Upper lobe of left lung (tissue), 6 donors: ENCODE data around the gene TUFT1. TPM values are rescaled to one million over a fixed set of nuclear protein-coding genes. Genes with fewer than 3 reads are reported as not detected.

Experiments
- ATAC-seq, 2 donors: fragments of 200-7000 bp; cut with Tn5 transposase; one replicate each; pipeline ENCODE4 v1.9.1; 2022; ENCODE audit warnings: mild to moderate bottlenecking in 2 of 2, moderate library complexity in 2 of 2; ENCODE audit not compliant: low FRiP score in 2 of 2
- DNase-seq, 2 donors: peaks; one replicate each; pipeline ENCODE4 v3.0.0-alpha.2; 2019 to 2020
- H3K27ac ChIP-seq, 4 donors: fragments of 200-600 bp; sonication (generic); one replicate each; pipeline ENCODE4 v1.5.1; 2016 to 2019
- H3K27me3 ChIP-seq, 4 donors: fragments of 200-600 bp; sonication (generic); one replicate each; pipeline ENCODE4 v1.5.1; 2017 to 2019
- H3K36me3 ChIP-seq, 4 donors: fragments of 200-600 bp; sonication (generic); one replicate each; pipeline ENCODE4 v1.5.1; 2016 to 2019
- H3K4me1 ChIP-seq, 4 donors: fragments of 200-600 bp; sonication (generic); one replicate each; pipeline ENCODE4 v1.5.1; 2018 to 2019
- H3K4me3 ChIP-seq, 4 donors: fragments of 200-600 bp; sonication (generic); one replicate each; pipeline ENCODE4 v1.5.1; 2017 to 2019; ENCODE audit warnings: mild to moderate bottlenecking in 2 of 4, moderate library complexity in 1 of 4
- H3K9me3 ChIP-seq, 4 donors: fragments of 200-600 bp; sonication (generic); one replicate each; pipeline ENCODE4 v1.5.1; 2018 to 2019
- EP300 ChIP-seq, 4 donors: sonication (generic); formaldehyde crosslinking; IDR thresholded peaks; one replicate each; pipeline ENCODE4 v1.5.1; 2017; ENCODE audit warnings: antibody characterized with exemption in 4 of 4, control low read depth in 2 of 4
- POLR2A ChIP-seq, 4 donors: fragments of 450-650 bp; IDR thresholded peaks; one replicate each; pipeline ENCODE4 v1.5.1; 2016 to 2017; ENCODE audit warnings: antibody characterized with exemption in 4 of 4, mild to moderate bottlenecking in 2 of 4
- POLR2AphosphoS5 ChIP-seq, 2 donors: sonication (generic); formaldehyde crosslinking; IDR thresholded peaks; one replicate each; pipeline ENCODE4 v1.5.1; 2017; ENCODE audit warnings: antibody characterized with exemption in 2 of 2
- WGBS, 2 donors: methylation state at CpG; one replicate each; pipeline ENCODE4 v1.1.5; 2017 to 2018; 5-methylcytosine and 5-hydroxymethylcytosine counted together
- total RNA-seq, 6 donors: library from RNA; depleted of rRNA in 4 of 6; stranded (reverse); fragments of >200 nt in 4 of 6; gene quantifications; one replicate each; pipeline versions ENCODE4 v1.1.0 to v1.2.1, GENCODE V29; 2016 to 2021
- TF ChIP-seq, protein P1 (sequence below), 6 experiments: fragments of 450-650 bp in 4 of 6; fragments of 200-600 bp in 2 of 6; sonication (generic) in 2 of 6; IDR thresholded peaks; one replicate each; pipeline ENCODE4 v1.5.1; 2016 to 2019; ENCODE audit warnings: antibody characterized with exemption in 6 of 6
- donor health status: DM: no; HTN: no; CAD: no; lungs with moderate emphysema.
- donor health status: DM: no; HTN: yes; CAD: no; lungs with severe emphysema.

The TUFT1 gene
- total RNA-seq, 6 donors from 2014 or later, result 9.9 to 18.1 (median 12.5) TPM

DNA sequence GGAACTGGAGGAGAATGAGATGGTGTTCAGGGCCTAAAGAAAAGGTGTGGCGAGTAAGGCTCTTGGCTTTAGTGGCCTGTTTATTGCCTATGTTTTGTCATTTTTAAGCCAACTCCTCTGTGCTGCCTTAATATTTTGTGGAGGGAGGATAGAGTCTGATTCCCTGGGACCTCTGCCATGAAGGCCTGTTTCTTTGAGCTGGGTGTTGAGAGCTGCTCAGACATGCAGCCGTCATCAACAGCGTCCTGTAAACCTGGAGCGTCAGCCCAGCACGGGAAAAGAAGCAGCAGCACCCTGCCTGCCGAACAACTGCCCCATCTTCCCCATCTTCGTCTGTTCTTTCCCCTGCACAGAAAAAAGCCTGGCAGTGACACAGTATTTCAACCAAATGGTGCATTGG is 44.7 kb downstream of the TUFT1 start:
- Histone ChIP-seq H3K27ac (peak overlapping the region in 2 of 4 donors; percentile 3 to 42), H3K9me3 (no peaks in the 10 kb centered on the region), H3K27me3 (no peaks in the 10 kb centered on the region), H3K4me3 (no peak overlapping the region), H3K4me1 (no peaks in the 10 kb centered on the region), H3K36me3 (peaks cover 0 to 16% (median 6%) of the 10 kb centered on the region in 4 donors)
- ATAC-seq (no peak), DNase-seq (no peak)
- TF ChIP-seq POLR2A (IDR thresholded peaks at IDR 0.05) (no peak), POLR2AphosphoS5 (IDR thresholded peaks at IDR 0.05) (no peak)
- WGBS, 2 donors, result 79 to 83% methylated on average over 7 of the region's 7 CpGs

DNA sequence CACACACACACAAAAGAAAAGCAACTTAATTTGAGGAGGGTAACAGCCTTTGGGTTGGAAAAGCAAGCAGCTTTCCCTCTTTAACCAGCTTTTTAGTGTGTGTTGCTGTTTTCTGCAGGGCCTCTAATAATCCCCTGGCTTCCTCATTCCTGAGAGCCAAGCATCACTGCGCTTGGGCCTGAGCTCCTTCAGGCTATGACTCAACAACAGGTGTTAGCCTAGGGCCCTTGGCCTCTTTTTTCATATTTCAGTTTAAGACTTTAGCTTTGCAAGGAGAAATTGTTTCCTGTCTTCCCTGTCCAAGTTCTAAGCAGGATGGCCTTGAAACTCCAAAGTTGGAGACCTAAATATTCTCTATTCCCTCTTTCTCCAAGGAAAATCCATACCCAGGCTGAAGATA is 45.5 kb downstream of the TUFT1 start:
- Histone ChIP-seq H3K27ac (peak overlapping the region; percentile 13 to 45 (median 38)), H3K4me1 (no peaks in the 10 kb centered on the region)
- peak; percentile 72 to 90 for ATAC-seq

DNA sequence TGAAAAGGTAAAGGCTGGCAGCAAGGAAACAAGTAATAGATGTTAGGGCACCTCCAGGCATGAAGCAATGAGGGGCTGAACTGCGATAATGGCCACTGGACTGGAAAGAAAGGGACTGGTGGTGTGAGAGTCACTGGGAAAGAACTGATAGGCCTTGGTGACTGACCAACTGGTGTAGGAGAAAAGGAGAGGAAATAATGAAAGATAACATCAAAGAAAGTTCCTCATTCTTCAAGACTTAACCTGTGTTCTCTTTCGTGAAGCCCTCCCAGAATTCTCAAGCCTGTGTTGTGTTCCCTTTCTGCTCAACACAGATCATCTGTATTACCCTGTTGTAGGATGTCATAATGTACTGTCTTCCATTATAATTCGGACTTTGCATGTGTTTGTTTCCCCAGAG is 50.9 kb downstream of the TUFT1 start:
- Histone ChIP-seq H3K27me3 (no peaks in the 10 kb centered on the region), H3K9me3 (no peaks in the 10 kb centered on the region), H3K36me3 (no peaks in the 10 kb centered on the region), H3K4me3 (no peak overlapping the region), H3K4me1 (peaks cover 0 to 9% (median 2%) of the 10 kb centered on the region in 4 donors), H3K27ac (no peak overlapping the region)
- no peak for DNase-seq
- no peak for ATAC-seq
- TF ChIP-seq POLR2A (IDR thresholded peaks at IDR 0.05), result no peak
- TF ChIP-seq, protein P1, sequence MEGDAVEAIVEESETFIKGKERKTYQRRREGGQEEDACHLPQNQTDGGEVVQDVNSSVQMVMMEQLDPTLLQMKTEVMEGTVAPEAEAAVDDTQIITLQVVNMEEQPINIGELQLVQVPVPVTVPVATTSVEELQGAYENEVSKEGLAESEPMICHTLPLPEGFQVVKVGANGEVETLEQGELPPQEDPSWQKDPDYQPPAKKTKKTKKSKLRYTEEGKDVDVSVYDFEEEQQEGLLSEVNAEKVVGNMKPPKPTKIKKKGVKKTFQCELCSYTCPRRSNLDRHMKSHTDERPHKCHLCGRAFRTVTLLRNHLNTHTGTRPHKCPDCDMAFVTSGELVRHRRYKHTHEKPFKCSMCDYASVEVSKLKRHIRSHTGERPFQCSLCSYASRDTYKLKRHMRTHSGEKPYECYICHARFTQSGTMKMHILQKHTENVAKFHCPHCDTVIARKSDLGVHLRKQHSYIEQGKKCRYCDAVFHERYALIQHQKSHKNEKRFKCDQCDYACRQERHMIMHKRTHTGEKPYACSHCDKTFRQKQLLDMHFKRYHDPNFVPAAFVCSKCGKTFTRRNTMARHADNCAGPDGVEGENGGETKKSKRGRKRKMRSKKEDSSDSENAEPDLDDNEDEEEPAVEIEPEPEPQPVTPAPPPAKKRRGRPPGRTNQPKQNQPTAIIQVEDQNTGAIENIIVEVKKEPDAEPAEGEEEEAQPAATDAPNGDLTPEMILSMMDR (IDR thresholded peaks at IDR 0.05), result no peak
- TF ChIP-seq POLR2AphosphoS5 (IDR thresholded peaks at IDR 0.05), result no peak
- whole genome bisulfite sequencing, 2 donors, result 85 to 88% methylated on average over 3 of the region's 3 CpGs

More for the DNA sequence above, 45.5 kb downstream of the TUFT1 start:
- DNase-seq, result peak in 1 of 2 donors; percentile 58
- Histone ChIP-seq H3K36me3 (peaks cover 0 to 12% (median 5%) of the 10 kb centered on the region in 4 donors), H3K4me3 (no peak overlapping the region), H3K9me3 (no peaks in the 10 kb centered on the region), H3K27me3 (no peaks in the 10 kb centered on the region)
- whole genome bisulfite sequencing, 2 donors, result 0 to 13% methylated on average over 1 of the region's 1 CpG
- TF ChIP-seq EP300 (IDR thresholded peaks at IDR 0.05) (no peak), POLR2A (IDR thresholded peaks at IDR 0.05) (no peak), POLR2AphosphoS5 (IDR thresholded peaks at IDR 0.05) (no peak)
- TF ChIP-seq, protein P1 (IDR thresholded peaks at IDR 0.05), result no peak

DNA sequence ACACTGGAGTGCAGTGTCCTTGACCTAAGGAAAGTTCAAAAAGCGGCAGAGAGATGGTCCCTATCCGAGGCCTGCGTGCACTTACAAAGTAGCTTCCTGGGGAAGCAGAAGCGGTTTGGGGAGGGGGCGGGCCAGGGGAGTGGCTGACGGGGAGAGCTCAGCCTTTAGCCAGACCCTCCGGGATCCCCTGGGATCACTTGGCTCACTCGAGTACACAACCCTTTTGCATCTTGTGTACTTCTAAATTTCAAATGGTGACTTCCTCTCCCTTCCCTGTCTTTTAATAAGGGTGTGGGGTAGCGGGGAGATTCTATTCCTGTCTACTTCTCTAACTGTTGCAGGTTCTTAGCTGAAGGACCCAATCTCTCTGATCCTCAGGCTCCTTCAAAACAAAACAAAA is 53.6 kb downstream of the TUFT1 start:
- no peak for ATAC-seq
- H3K4me1 ChIP-seq, result peaks cover 0 to 9% (median 2%) of the 10 kb centered on the region in 4 donors
- no peak for DNase-seq
- H3K27ac ChIP-seq, result no peak overlapping the region
- no peaks in the 10 kb centered on the region for H3K27me3 ChIP-seq
- no peaks in the 10 kb centered on the region for H3K9me3 ChIP-seq
- H3K36me3 ChIP-seq, result no peaks in the 10 kb centered on the region
- peak overlapping the region in 1 of 4 donors; percentile 17 for H3K4me3 ChIP-seq
- 13 to 18% methylated on average over 9 of the region's 9 CpGs for WGBS, 2 donors
- TF ChIP-seq POLR2AphosphoS5 (IDR thresholded peaks at IDR 0.05), result no peak
- TF ChIP-seq, protein P1 (IDR thresholded peaks at IDR 0.05), result no peak
- TF ChIP-seq POLR2A (IDR thresholded peaks at IDR 0.05), result no peak
- no peak for TF ChIP-seq EP300 (IDR thresholded peaks at IDR 0.05)

DNA sequence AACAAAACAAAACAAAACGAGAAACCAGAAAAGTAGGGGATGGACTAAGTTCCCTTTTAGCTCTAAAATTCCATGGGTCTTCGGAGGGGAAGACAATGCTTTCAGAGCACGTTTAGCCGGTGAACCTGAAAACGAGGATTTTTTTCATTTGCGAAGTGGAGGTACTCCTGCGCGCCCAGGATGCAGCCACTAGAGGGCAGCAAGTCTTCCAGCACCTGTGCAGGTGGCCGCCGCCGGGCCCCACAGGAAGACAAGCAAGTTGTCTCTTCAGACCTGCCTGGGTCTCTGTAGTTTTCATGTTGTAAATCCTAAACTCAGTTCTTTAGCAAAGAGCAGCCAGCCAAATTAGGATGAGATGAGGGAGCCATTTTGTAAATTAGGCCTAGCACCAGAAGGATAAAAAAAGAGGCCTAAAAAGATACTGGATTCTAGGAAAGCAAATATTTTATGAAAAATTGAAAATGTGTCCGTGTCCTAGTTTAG is 54.1 kb downstream of the TUFT1 start:
- ATAC-seq, result peak; percentile 82 to 88
- no peaks in the 10 kb centered on the region for H3K36me3 ChIP-seq
- WGBS, 2 donors, result 7 to 10% methylated on average over 12 of the region's 12 CpGs
- H3K27me3 ChIP-seq, result no peaks in the 10 kb centered on the region
- H3K9me3 ChIP-seq, result no peaks in the 10 kb centered on the region
- H3K27ac ChIP-seq, result no peak overlapping the region
- TF ChIP-seq, protein P1 (IDR thresholded peaks at IDR 0.05), result peak; percentile 75 to 93 (median 80)
- TF ChIP-seq POLR2A (IDR thresholded peaks at IDR 0.05), result no peak
- H3K4me3 ChIP-seq, result peak overlapping the region in 1 of 4 donors; percentile 17
- DNase-seq, result peak; percentile 90 to 93
- peaks cover 0 to 9% (median 2%) of the 10 kb centered on the region in 4 donors for H3K4me1 ChIP-seq
